ENCODE results near the gene NOTCH4. TPM values are rescaled to one million over a fixed set of nuclear protein-coding genes. Genes with fewer than 3 reads are reported as not detected.

Gene NOTCH4
- total RNA-seq, 4 donors from 2014 or later = 16.7 to 212 (median 47.0) TPM

- no peak for TF ChIP-seq CTCF (IDR thresholded peaks at IDR 0.05; ENCODE audit: low read depth)
These were observed 8.2 kb downstream of the NOTCH4 start for GRCh38 chr6:32215617-32216016.

GRCh38 chr6:32214126-32214525 is 9.7 kb downstream of the NOTCH4 start:
- no peak for TF ChIP-seq CTCF (IDR thresholded peaks at IDR 0.05; ENCODE audit: low read depth)

GRCh38 chr6:32213649-32214048 is 10.2 kb downstream of the NOTCH4 start:
- no peak for TF ChIP-seq CTCF (IDR thresholded peaks at IDR 0.05; ENCODE audit: low read depth)

DNA sequence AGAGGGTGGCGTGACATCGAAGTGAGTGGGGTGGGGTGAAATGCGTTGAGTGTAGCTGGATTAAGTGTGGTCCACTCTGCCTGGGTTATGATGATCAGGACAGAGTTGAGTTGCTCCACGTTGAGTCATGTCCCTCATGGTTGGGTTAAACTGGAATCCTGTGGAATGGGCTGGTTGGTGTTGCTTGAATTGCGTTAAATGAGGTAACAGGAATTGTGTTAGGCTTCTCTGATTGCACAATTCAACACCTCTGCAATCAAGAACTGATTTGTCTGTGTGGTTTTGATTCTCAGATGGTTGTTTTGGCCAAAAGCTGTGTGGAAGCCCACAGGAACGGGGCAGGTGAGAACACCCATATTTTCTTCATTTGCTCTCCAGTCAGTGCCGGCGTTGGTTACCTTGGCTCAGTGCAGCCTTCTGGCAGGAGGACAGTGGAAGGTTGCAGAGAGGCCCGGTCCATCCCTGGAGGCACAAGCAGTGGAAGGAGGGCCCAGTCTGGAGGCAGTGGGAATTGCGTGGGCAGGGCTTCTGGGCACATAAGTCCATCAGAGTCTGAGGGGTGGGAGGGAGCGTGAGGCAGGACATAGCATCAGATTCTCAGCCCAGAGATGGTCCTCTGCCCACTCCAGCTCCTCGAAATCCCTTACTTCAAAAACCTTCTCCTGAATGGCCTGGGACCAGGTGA is 11.6 kb downstream of the NOTCH4 start:
- no peak for TF ChIP-seq CTCF (IDR thresholded peaks at IDR 0.05; ENCODE audit: low read depth)

DNA sequence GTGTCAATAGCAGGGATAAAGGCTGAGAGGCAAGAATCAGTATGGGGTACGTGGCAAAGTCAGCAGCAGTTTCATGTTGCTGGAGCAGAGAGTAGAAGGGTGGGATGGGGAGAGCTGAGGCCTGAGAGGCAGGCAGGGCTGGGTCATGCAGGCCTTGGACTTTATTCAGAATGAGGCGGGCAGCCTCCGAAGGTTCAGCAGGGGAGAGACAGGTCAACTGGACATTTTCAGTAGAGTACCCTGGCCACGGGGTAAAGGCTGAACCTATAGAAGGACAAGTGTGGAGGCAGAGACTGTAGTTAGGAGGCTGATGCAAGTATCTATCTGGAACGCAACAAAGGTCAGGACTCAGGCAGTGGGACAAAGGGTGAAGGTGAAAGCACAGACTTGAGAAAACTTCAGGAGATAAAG is 13.7 kb downstream of the NOTCH4 start:
- no peak for TF ChIP-seq CTCF (IDR thresholded peaks at IDR 0.05; ENCODE audit: low read depth)

DNA sequence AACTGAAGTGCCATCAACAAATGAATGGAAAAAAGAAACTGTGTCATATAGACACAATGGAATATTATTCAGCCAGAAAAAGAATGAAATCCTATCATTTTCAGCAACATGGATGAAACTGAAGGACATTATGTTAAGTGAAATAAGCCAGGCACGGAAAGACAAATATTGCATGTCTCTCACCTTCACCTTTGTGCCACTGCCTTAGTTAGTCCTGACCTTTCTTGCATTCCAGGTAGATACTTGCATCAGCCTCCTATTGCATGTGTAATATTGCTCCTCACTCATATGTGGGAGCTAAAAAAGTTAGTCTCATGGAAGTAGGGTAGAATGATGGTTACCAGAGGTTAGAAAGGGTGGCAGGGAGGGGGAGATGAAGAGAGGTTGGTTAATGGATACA is 14.9 kb downstream of the NOTCH4 start:
- no peak for TF ChIP-seq CTCF (IDR thresholded peaks at IDR 0.05; ENCODE audit: low read depth)

- TF ChIP-seq CTCF (IDR thresholded peaks at IDR 0.05; ENCODE audit: low read depth) = no peak
These were observed 19.6 kb downstream of the NOTCH4 start for GRCh38 chr6:32204268-32204715.

Measured in subcutaneous adipose tissue (tissue), 4 donors.